ENCODE results near the gene SYNCRIP.
A peak's percentile ranks its signal among the peaks of the same experiment; 100 is the strongest.
"Not testable (repeated sequence)": the region's sequence is repeated elsewhere in the genome, so short reads cannot be mapped to it uniquely, and the experiment has no call there.

The SYNCRIP gene

GRCh38 chr6:85642774-85643536, at the start of gene SYNCRIP:
SYNCRIP (minus strand) TSS chr6:85642886; CDS start chr6:85641439, 1,447 bp downstream.
- DNase-seq (ENCODE audit: low spot score) = peak; percentile 88

DNA sequence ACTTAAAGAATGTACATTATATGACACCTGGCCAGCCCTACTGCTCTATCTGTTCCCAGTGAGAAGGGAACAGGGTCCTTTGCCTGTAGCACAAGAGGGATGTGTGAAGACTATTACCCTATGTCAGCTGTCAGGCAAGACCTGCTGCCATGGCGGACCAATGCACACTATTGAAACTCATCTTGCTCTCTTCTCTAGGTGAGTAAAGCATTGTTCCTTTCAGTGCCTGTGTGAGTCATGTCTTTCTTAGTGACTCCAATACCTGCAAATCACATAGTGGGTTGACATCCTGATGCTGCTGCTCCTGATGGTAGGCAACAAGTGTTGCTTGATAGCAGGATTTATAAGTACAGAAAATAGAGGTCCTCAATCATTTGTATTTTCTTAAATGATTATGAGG, 48.8 kb upstream of the SYNCRIP start:
- DNase-seq (ENCODE audit: low spot score) = no peak

GRCh38 chr6:85690071-85690470, 47.4 kb upstream of the SYNCRIP start:
- DNase-seq (ENCODE audit: low spot score) = no peak

GRCh38 chr6:85685713-85686112, 43.0 kb upstream of the SYNCRIP start:
- no peak for DNase-seq (ENCODE audit: low spot score)

GRCh38 chr6:85684809-85685171, 42.1 kb upstream of the SYNCRIP start:
- DNase-seq (ENCODE audit: low spot score) = no peak

DNA sequence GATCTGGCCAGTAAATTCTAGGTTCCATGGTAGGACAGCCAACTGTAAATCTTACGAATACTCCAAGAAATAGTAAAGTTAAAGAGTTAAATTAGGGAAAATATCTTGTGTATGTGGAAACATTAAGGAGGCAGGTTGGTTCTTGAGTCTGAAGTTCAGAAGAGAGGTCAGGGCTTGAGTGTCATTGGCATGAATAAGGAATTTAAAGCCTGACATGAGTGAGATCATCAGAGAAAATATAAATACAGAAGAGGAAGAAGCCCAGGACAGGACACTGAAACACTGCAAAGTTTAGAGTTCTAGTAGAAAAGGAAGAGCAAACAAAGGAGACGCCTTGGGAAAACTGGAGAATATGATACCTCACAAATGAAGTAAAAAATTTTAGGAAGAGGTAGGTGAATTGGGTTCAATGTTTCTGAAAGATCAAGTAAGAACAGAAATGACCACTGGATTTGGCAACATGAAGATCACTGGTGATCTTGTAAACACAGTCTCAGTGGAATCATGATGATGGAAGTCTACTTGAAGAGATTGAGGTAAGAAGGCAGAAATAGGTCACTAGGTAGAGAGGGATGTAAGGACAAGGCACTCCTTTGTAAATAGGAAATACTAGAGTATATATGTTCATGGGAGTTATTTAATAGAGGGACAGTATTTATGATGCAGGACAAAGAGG, 41.6 kb upstream of the SYNCRIP start:
- no peak for DNase-seq (ENCODE audit: low spot score)

GRCh38 chr6:85681899-85682298, 39.2 kb upstream of the SYNCRIP start:
- not testable (repeated sequence) for DNase-seq (ENCODE audit: low spot score)

DNA sequence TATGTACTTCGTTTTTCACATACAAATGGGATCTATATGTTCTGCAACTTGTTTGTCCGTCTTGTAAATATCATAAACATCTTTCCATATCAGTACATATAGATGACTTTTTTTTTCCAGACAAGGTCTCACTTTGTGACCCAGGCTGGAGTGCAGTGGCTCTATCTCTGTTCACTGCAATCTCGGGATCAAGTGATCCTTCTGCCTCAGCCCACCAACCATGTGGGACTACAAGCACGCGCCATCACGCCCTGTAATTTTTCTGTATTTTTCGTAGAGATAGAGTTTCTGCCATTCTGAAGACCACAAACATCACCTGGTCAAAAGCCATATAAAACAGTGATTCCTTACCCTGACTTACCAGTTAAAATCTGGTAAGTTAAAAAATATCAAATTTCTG, 37.7 kb upstream of the SYNCRIP start:
- no peak for DNase-seq (ENCODE audit: low spot score)

GRCh38 chr6:85679445-85680123, 36.9 kb upstream of the SYNCRIP start:
- no peak for DNase-seq (ENCODE audit: low spot score)

DNA sequence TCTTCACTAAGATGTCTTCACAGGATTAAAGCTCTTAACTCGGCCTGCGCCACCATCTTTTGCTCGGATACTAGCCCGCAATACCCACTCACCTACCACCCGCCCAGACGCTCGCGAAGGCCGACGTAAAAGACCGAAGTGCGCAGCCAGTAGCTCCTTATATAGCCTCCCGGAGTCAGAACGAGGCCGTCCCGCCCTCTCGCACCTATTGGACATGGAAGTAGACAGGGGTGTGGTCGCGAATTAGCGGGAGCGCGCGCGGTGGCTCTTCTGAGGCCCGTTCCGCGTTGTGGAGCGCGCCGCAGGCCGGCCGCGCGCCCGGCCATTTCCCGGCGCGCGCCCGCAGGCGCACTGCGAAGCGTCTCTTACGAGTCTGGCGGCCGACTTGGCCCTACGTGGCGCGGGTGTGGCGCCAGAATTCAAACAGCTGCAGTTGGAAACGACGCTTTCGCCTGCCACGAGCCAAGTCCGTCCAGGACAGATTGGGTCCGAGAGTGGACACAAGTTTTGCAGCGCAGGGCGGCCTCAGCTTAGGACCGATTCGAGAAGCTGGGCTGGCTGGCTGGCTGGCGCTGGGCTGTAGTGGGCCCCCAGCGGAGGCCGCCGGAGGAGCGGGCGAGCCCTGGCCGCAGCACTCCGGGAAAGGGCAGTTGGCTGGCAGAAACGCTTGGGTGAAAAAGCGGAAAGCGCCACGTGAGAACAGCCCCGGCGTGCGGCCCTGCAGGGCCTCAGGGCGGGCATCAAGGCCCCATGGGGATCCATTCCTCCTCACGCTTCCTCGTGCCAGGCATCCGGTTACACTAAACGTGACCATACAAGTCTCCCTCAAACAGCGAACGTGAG, 36.1 kb upstream of the SYNCRIP start:
- peak; percentile 95 for DNase-seq (ENCODE audit: low spot score)

- DNase-seq (ENCODE audit: low spot score) = no peak
Observed at GRCh38 chr6:85678026-85678601, 35.4 kb upstream of the SYNCRIP start.

GRCh38 chr6:85677234-85677956, 34.7 kb upstream of the SYNCRIP start:
- DNase-seq (ENCODE audit: low spot score) = no peak

DNA sequence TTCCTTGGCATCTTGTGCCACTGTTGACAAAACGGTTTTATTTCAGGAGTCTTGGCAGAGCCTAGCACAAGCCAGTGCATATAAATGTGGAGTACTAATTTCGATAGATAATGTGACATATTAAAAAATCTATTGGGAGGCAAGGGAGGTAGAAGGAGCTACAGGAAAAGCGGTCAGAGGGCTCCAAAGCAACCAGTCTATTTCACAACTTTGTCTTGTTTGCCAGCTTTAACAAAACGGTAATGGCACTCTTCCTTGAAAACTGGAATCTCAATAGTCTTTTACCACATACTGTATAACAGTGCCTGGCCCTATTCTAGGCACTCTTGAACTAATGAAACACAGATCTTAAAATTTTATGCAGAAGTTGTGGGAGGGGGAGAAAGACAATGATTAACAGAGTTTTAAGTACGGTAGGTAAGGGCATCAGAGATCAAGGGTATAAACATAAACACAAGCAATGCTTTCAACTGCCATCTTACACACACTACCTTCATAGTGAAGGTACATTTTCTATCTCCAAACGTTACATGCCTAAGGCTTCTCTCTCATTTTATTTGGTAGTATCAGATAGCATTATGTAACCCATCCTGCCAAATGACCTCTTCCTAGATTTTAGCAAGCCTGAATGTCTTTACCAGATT, 33.5 kb upstream of the SYNCRIP start:
- no peak for DNase-seq (ENCODE audit: low spot score)

DNA sequence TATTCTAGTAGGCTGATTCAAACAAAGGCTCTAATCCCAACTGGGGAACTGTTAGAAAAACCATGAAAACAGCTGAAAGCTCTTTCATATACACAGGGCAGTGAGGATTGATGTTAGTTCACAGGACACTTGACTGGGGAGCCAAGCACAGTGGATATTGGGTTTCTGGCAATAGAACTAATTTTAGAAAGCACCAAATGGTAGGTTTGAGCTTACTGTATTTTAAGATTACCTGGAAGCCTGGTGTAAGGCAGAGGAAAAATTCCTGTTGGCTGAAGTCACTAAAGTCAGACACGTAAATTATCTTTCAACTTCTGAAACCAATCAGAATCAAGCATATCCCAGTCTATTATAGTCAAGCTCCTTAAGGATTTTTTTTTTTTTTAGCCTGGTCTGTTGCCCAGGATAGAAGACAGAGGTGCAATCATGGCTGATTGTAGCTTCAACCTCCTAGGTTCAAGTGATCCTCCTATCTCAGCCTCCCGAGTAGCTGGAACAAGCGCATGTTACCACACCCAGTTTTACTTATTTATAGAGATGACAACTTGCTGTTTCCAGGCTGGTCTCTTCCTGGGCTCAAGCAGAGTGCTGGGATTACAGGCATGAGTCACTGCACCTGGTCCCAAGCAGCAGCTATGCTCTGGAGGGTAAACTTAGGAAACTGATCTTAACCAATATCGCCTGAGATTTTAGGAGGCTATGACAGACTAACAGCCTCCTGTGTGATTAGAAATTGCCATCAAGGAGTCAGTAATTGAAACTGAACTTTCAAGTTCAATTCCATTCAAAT, 32.5 kb upstream of the SYNCRIP start:
- no peak for DNase-seq (ENCODE audit: low spot score)

DNA sequence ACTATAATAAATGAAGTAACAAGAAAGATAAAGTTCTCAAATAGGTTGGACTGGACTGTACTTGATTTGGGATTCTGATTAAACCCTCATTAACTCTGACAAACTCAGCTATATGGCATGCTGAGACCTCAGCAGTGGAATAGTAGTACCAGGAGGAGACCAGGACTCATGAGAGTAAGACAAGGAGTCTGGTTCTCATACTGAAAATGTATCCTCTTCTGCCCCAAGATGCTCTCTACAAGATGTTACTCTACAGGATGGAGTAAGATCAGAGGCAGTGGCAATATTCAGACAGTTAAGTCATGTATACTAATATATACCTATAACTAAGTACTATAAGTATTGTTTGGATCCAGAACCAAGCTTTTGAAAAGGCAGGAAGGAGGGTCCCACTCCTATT, 31.9 kb upstream of the SYNCRIP start:
- DNase-seq (ENCODE audit: low spot score) = no peak

- DNase-seq (ENCODE audit: low spot score) = no peak
Observed at GRCh38 chr6:85673198-85674139, 30.8 kb upstream of the SYNCRIP start.

- no peak for DNase-seq (ENCODE audit: low spot score)
Observed at GRCh38 chr6:85672623-85673022, 29.9 kb upstream of the SYNCRIP start.

GRCh38 chr6:85672050-85672449, 29.4 kb upstream of the SYNCRIP start:
- DNase-seq (ENCODE audit: low spot score) = no peak

DNA sequence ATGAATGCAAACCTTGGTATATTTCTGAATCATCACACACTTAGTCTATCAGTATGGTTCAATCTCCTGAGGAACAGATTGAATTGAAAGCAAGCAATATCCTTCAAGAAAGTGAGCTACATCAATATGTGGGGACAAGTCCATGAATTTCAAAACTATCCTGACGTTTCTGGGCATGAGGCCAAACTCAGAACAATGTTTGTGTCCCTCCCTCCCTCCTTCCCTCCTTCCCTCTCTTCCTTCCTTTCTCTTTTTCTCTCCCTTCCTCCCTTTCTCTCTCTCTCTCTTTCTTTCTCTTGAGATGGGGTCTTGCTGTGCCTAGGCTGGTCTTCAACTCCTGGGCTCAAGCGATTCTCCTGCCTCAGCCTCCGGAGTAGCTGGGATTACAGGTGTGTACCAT, 27.9 kb upstream of the SYNCRIP start:
- DNase-seq (ENCODE audit: low spot score) = no peak
